H9 (cell line): ENCODE data around the gene MOV10. TPM values are rescaled to one million over a fixed set of nuclear protein-coding genes. Genes with fewer than 3 reads are reported as not detected.

Experiments
- DNase-seq: peaks from one replicate; pipeline ENCODE4 v3.0.0-alpha.2; 2017
- H2AFZ ChIP-seq: one replicate; pipeline ENCODE4 v1.6.1; 2013; ENCODE audit warnings: mild to moderate bottlenecking, low read length, control low read depth, moderate library complexity
- H2AK5ac ChIP-seq: 2 replicates; pipeline ENCODE4 v1.6.1; 2013; ENCODE audit warnings: low read length, control low read depth, mixed read lengths; ENCODE audit not compliant: insufficient read length
- H2BK120ac ChIP-seq: one replicate; pipeline ENCODE4 v1.6.1; 2013; ENCODE audit warnings: low read depth, mild to moderate bottlenecking, low read length, control low read depth, inconsistent platforms; ENCODE audit not compliant: poor library complexity, severe bottlenecking
- H2BK12ac ChIP-seq: 2 replicates; pipeline ENCODE4 v1.6.1; 2013; ENCODE audit warnings: low read length, control low read depth, mixed read lengths, low read depth; ENCODE audit not compliant: insufficient read length
- H2BK15ac ChIP-seq: 2 replicates; pipeline ENCODE4 v1.6.1; 2013; ENCODE audit warnings: low read depth, low read length, control low read depth
- H2BK20ac ChIP-seq: one replicate; pipeline ENCODE4 v1.6.1; 2013; ENCODE audit warnings: low read depth, mild to moderate bottlenecking, low read length, control low read depth, inconsistent platforms; ENCODE audit not compliant: poor library complexity, severe bottlenecking
- H2BK5ac ChIP-seq: 2 replicates; pipeline ENCODE4 v1.6.1; 2013; ENCODE audit warnings: low read length, control low read depth, mixed read lengths; ENCODE audit not compliant: insufficient read length
- H3K14ac ChIP-seq: 2 replicates; pipeline ENCODE4 v1.6.1; 2013; ENCODE audit warnings: low read length, control low read depth; ENCODE audit not compliant: insufficient read depth
- H3K18ac ChIP-seq: 2 replicates; pipeline ENCODE4 v1.6.1; 2013; ENCODE audit warnings: low read depth, mild to moderate bottlenecking, mixed read lengths, low read length, control low read depth; ENCODE audit not compliant: insufficient read length
- H3K23ac ChIP-seq: 2 replicates; pipeline ENCODE4 v1.6.1; 2013; ENCODE audit warnings: low read length, control low read depth, mixed read lengths, low read depth; ENCODE audit not compliant: insufficient read length
- H3K23me2 ChIP-seq: 2 replicates; pipeline ENCODE4 v1.6.1; 2013; ENCODE audit warnings: low read depth, mild to moderate bottlenecking, mixed read lengths, low read length, control low read depth; ENCODE audit not compliant: insufficient read length, poor library complexity, severe bottlenecking
- H3K27ac ChIP-seq: 2 replicates; pipeline ENCODE4 v1.5.1; 2013; ENCODE audit warnings: low read length, control low read depth, mixed read lengths, low read depth; ENCODE audit not compliant: insufficient read length
- H3K27me3 ChIP-seq: 2 replicates; pipeline ENCODE4 v1.6.1; 2013; ENCODE audit warnings: low read length, control low read depth, inconsistent platforms; ENCODE audit not compliant: insufficient read depth
- H3K4ac ChIP-seq: 2 replicates; pipeline ENCODE4 v1.6.1; 2013; ENCODE audit warnings: low read depth, mild to moderate bottlenecking, control low read depth, inconsistent platforms, low read length, moderate library complexity
- H3K4me1 ChIP-seq: 2 replicates; pipeline ENCODE4 v1.6.1; 2013; ENCODE audit warnings: low read length, control low read depth, inconsistent platforms; ENCODE audit not compliant: insufficient read depth
- H3K4me2 ChIP-seq: 2 replicates; pipeline ENCODE4 v1.6.1; 2013; ENCODE audit warnings: low read length, control low read depth, mixed read lengths; ENCODE audit not compliant: insufficient read length, insufficient read depth
- H3K56ac ChIP-seq: 2 replicates; pipeline ENCODE4 v1.6.1; 2013; ENCODE audit warnings: low read depth, mild to moderate bottlenecking, mixed read lengths, low read length, control low read depth; ENCODE audit not compliant: insufficient read length
- H3K79me1 ChIP-seq: 2 replicates; pipeline ENCODE4 v1.6.1; 2013; ENCODE audit warnings: low read depth, mild to moderate bottlenecking, moderate library complexity, low read length, control low read depth, inconsistent platforms; ENCODE audit not compliant: insufficient read depth, poor library complexity, severe bottlenecking
- H3K79me2 ChIP-seq: 2 replicates; pipeline ENCODE4 v1.6.1; 2013; ENCODE audit warnings: low read length, control low read depth, inconsistent platforms; ENCODE audit not compliant: insufficient read depth
- H3K9ac ChIP-seq: 2 replicates; pipeline ENCODE4 v1.6.1; 2013; ENCODE audit warnings: low read length, control low read depth, mixed read lengths; ENCODE audit not compliant: insufficient read length; ENCODE audit errors: extremely low read depth
- H3K9me3 ChIP-seq: one replicate; pipeline ENCODE4 v1.6.1; 2013; ENCODE audit warnings: low read depth, low read length, inconsistent platforms; ENCODE audit not compliant: control insufficient read depth
- H3T11ph ChIP-seq: one replicate; pipeline ENCODE4 v1.6.1; 2013; ENCODE audit warnings: mild to moderate bottlenecking, low read length, control low read depth, inconsistent platforms
- H4K20me1 ChIP-seq: one replicate; pipeline ENCODE4 v1.6.1; 2013; ENCODE audit not compliant: control insufficient read depth, insufficient read length, insufficient read depth
- H4K5ac ChIP-seq: 2 replicates; pipeline ENCODE4 v1.6.1; 2013; ENCODE audit warnings: low read depth, mild to moderate bottlenecking, mixed read lengths, low read length, control low read depth; ENCODE audit not compliant: insufficient read length
- H4K8ac ChIP-seq: replicated peaks from 2 replicates; pipeline ENCODE4 v1.6.1; 2013; ENCODE audit warnings: low read length, control low read depth, mixed read lengths, low read depth; ENCODE audit not compliant: insufficient read length
- H4K91ac ChIP-seq: 2 replicates; pipeline ENCODE4 v1.6.1; 2013; ENCODE audit warnings: low read depth, mild to moderate bottlenecking, moderate library complexity, mixed read lengths, low read length, control low read depth; ENCODE audit not compliant: insufficient read length
- H3K27ac Mint-ChIP-seq, 3 experiments: 2 replicates in 2 of 3; 3 replicates in 1 of 3; pipeline ENCODE4 v1.8.0; 2020 to 2021; ENCODE audit warnings: mixed read lengths in 3 of 3, mild to moderate bottlenecking in 1 of 3, moderate library complexity in 1 of 3
- H3K27me3 Mint-ChIP-seq: 2 replicates; pipeline ENCODE4 v1.8.0; 2021; ENCODE audit warnings: low read depth, mild to moderate bottlenecking, moderate library complexity, mixed read lengths
- H3K36me3 Mint-ChIP-seq, 3 experiments: 2 replicates in 2 of 3; 3 replicates in 1 of 3; pipeline ENCODE4 v1.8.0; 2020 to 2021; ENCODE audit warnings: low read depth in 3 of 3, mixed read lengths in 3 of 3; ENCODE audit not compliant: insufficient read depth in 1 of 3
- H3K4me1 Mint-ChIP-seq, 2 experiments: 2 replicates each; pipeline ENCODE4 v1.8.0; 2020; ENCODE audit warnings: mixed read lengths in 2 of 2
- H3K4me3 Mint-ChIP-seq, 2 experiments: 2 replicates in 1 of 2; 3 replicates in 1 of 2; pipeline ENCODE4 v1.8.0; 2020 to 2021; ENCODE audit warnings: mild to moderate bottlenecking in 2 of 2, mixed read lengths in 2 of 2, moderate library complexity in 1 of 2
- H3K9me3 Mint-ChIP-seq, 2 experiments: 2 replicates in 1 of 2; 3 replicates in 1 of 2; pipeline ENCODE4 v1.8.0; 2020; ENCODE audit warnings: mild to moderate bottlenecking in 2 of 2, mixed read lengths in 2 of 2, moderate library complexity in 1 of 2
- CTCF ChIP-seq: fragments of 200-600 bp; sonication (generic); conservative IDR thresholded peaks from 3 replicates; pipeline ENCODE4 v1.8.0; 2021; ENCODE audit warnings: antibody characterized with exemption, mild to moderate bottlenecking
- WGBS: extraction: QIAGEN DNeasy Blood & Tissue Kit; methylation state at CpG from one replicate; pipeline ENCODE4 v1.1.7; 2013; ENCODE audit warnings: missing lambda C conversion rate, low lambda C conversion rate, mixed read lengths; ENCODE audit not compliant: insufficient read length; ENCODE audit errors: extremely low coverage; 5-methylcytosine and 5-hydroxymethylcytosine counted together
- total RNA-seq: library from RNA; stranded (reverse); gene quantifications from 2 replicates; pipeline ENCODE4 v1.2.1, GENCODE V29; 2021

Gene MOV10
- total RNA-seq, 1 experiment from 2014 or later, result 77.8 TPM

DNA sequence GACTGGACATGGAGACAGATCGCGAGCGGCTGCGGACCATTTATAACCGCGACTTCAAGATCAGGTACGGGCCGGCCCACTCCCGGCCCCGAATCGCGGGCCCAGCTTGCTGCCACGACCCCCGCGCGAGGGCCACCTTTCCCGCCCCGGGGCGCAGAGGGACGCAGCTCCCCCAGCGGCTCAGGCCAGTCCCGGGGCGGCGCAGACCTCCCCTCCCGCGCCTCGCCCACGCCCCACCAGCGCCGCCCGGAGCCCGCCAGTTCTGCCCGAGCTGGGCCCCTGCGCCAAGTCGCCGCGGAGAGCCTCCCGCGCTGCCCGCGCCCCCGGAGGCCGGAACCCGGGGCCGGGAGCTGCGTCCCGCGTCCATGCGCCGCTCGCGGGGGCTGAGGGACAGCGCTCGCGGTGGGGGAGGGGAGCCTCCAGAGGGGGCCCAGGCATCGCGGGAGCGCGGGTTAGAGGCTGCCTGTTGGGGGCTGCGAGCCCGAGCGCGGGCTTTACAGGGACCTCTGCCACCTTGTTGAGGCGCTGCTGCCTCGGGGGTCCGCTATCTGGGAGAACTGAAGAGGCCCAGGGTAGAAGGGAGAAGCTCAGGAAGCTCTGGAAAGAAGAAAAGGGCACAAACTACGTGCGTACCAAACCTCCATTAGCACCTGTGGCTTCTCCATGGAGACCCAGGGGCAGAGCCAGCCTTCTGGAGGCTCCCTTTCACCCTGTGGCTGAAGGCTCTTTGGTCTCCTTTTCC, 698 bp downstream of the MOV10 start:
- no peak overlapping the region for H3T11ph ChIP-seq
- peaks cover 49 to 53% of the 10 kb centered on the region in 2 experiments for H3K4me1 Mint-ChIP-seq

More for the DNA sequence above, 698 bp downstream of the MOV10 start:
- H3K23me2 ChIP-seq, result peaks cover 14% of the 10 kb centered on the region
- peak overlapping the region; percentile 90 to 95 for H3K4me3 Mint-ChIP-seq
- WGBS, result no CpG with 5 or more reads among the region's 68 CpGs
- H2BK15ac ChIP-seq, result no peak overlapping the region
- peak overlapping the region; percentile 95 for H3K14ac ChIP-seq
- H3K79me1 ChIP-seq, result no peaks in the 10 kb centered on the region
- H3K56ac ChIP-seq, result no peak overlapping the region
- H3K9ac ChIP-seq, result peak overlapping the region; percentile 79
- peak overlapping the region; percentile 35 for H2AFZ ChIP-seq
- peaks cover 6% of the 10 kb centered on the region for H3K4me1 ChIP-seq
- no peak overlapping the region for H2BK5ac ChIP-seq
- H3K27me3 ChIP-seq, result peaks cover 6% of the 10 kb centered on the region; the same call in 1 of the 2 replicates
- no peak overlapping the region for H2BK12ac ChIP-seq
- peak overlapping the region; percentile 34 for H3K27ac ChIP-seq
- H2BK20ac ChIP-seq, result no peak overlapping the region
- peak; percentile 62 for DNase-seq
- peaks cover 10 to 25% (median 14%) of the 10 kb centered on the region in 3 experiments; a peak in 5 of 7 replicates for H3K36me3 Mint-ChIP-seq
- H4K8ac ChIP-seq, result no peak overlapping the region
- no peak overlapping the region for H4K91ac ChIP-seq
- TF ChIP-seq CTCF, result no peak; the same call in 2 of the 3 replicates
- peak overlapping the region; percentile 79 for H3K18ac ChIP-seq
- no peak overlapping the region for H2AK5ac ChIP-seq
- no peaks in the 10 kb centered on the region for H3K9me3 Mint-ChIP-seq
- no peak overlapping the region; the same call in 1 of the 2 replicates for H3K4ac ChIP-seq
- peak overlapping the region; percentile 94 to 96 (median 96); a peak in 4 of 7 replicates for H3K27ac Mint-ChIP-seq
- no peaks in the 10 kb centered on the region for H4K20me1 ChIP-seq
- H4K5ac ChIP-seq, result no peak overlapping the region
- H3K23ac ChIP-seq, result no peak overlapping the region
- peaks cover 5% of the 10 kb centered on the region; the same call in 1 of the 2 replicates for H3K79me2 ChIP-seq
- no peaks in the 10 kb centered on the region for H3K9me3 ChIP-seq
- H3K4me2 ChIP-seq, result peak overlapping the region; percentile 86
- peaks cover 12% of the 10 kb centered on the region for H3K27me3 Mint-ChIP-seq
- H2BK120ac ChIP-seq, result no peak overlapping the region
